ENCODE measurements around the gene FBLN5.

FBLN5 gene

GRCh38 chr14:91888641-91889476 lies 58.6 kb downstream of the FBLN5 start:
- no peak overlapping the region for H3K4me3 ChIP-seq (ENCODE audit: low read depth, low read length)
- no peak for DNase-seq (ENCODE audit: low read depth)
- TF ChIP-seq CTCF (IDR thresholded peaks at IDR 0.05; ENCODE audit: control insufficient read depth, extremely low read depth, insufficient read depth) = no peak

- TF ChIP-seq CTCF (IDR thresholded peaks at IDR 0.05; ENCODE audit: control insufficient read depth, extremely low read depth, insufficient read depth) = no peak
- DNase-seq (ENCODE audit: low read depth) = no peak
- no peak overlapping the region for H3K4me3 ChIP-seq (ENCODE audit: low read depth, low read length)
Measured at GRCh38 chr14:91886961-91887360, 60.5 kb downstream of the FBLN5 start.

GRCh38 chr14:91885839-91886238 lies 61.7 kb downstream of the FBLN5 start:
- no peak for TF ChIP-seq CTCF (IDR thresholded peaks at IDR 0.05; ENCODE audit: control insufficient read depth, extremely low read depth, insufficient read depth)
- no peak overlapping the region for H3K4me3 ChIP-seq (ENCODE audit: low read depth, low read length)
- no peak for DNase-seq (ENCODE audit: low read depth)

GRCh38 chr14:91885113-91885712 lies 62.3 kb downstream of the FBLN5 start:
- no peak for DNase-seq (ENCODE audit: low read depth)
- no peak for TF ChIP-seq CTCF (IDR thresholded peaks at IDR 0.05; ENCODE audit: control insufficient read depth, extremely low read depth, insufficient read depth)
- H3K4me3 ChIP-seq (ENCODE audit: low read depth, low read length) = no peak overlapping the region

- DNase-seq (ENCODE audit: low read depth) = no peak
- H3K4me3 ChIP-seq (ENCODE audit: low read depth, low read length) = no peak overlapping the region
- TF ChIP-seq CTCF (IDR thresholded peaks at IDR 0.05; ENCODE audit: control insufficient read depth, extremely low read depth, insufficient read depth) = no peak
Measured at GRCh38 chr14:91884664-91885063, 62.8 kb downstream of the FBLN5 start.

- no peak overlapping the region for H3K4me3 ChIP-seq (ENCODE audit: low read depth, low read length)
- no peak for TF ChIP-seq CTCF (IDR thresholded peaks at IDR 0.05; ENCODE audit: control insufficient read depth, extremely low read depth, insufficient read depth)
- no peak for DNase-seq (ENCODE audit: low read depth)
Measured at GRCh38 chr14:91883753-91884152, 63.7 kb downstream of the FBLN5 start.

Measured in LNCaP clone FGC (cell line).